ENCODE results near the gene ZNF692.
A peak's percentile ranks its signal among the peaks of the same experiment; 100 is the strongest.

The ZNF692 gene

GRCh38 chr1:248873993-248874533, 15.2 kb upstream of the ZNF692 start:
- DNase-seq: peak; percentile 88

GRCh38 chr1:248873409-248873992, 14.6 kb upstream of the ZNF692 start:
- DNase-seq: peak; percentile 93

- DNase-seq: peak; percentile 54
Measured at GRCh38 chr1:248872752-248873408, 14.0 kb upstream of the ZNF692 start.

- DNase-seq: no peak
Measured at GRCh38 chr1:248871837-248872401, 13.0 kb upstream of the ZNF692 start.

- peak; percentile 67 for DNase-seq
Measured at GRCh38 chr1:248862998-248863881, 4.4 kb upstream of the ZNF692 start.

- DNase-seq: peak; percentile 14
Measured at GRCh38 chr1:248862695-248862997, 3.8 kb upstream of the ZNF692 start.

GRCh38 chr1:248861616-248862015, 2.7 kb upstream of the ZNF692 start:
- no peak for DNase-seq

GRCh38 chr1:248860007-248860406, 1.1 kb upstream of the ZNF692 start:
- DNase-seq: peak; percentile 32

GRCh38 chr1:248858096-248858890, 592 bp downstream of the ZNF692 start:
- peak; percentile 62 for DNase-seq

GRCh38 chr1:248857749-248858095, 1.2 kb downstream of the ZNF692 start:
- DNase-seq: no peak

- DNase-seq: no peak
Measured at GRCh38 chr1:248857201-248857600, 1.7 kb downstream of the ZNF692 start.

GRCh38 chr1:248856176-248856575, 2.7 kb downstream of the ZNF692 start:
- DNase-seq: no peak

GRCh38 chr1:248855580-248855979, 3.3 kb downstream of the ZNF692 start:
- no peak for DNase-seq

- no peak for DNase-seq
Measured at GRCh38 chr1:248853663-248854375, 5.1 kb downstream of the ZNF692 start.

GRCh38 chr1:248852481-248853405, 6.1 kb downstream of the ZNF692 start:
- DNase-seq: peak; percentile 45

GRCh38 chr1:248851390-248851789, 7.5 kb downstream of the ZNF692 start:
- no peak for DNase-seq

- no peak for DNase-seq
Measured at GRCh38 chr1:248850536-248851251, 8.2 kb downstream of the ZNF692 start.

GRCh38 chr1:248850124-248850523, 8.8 kb downstream of the ZNF692 start:
- DNase-seq: no peak

- DNase-seq: no peak
Measured at GRCh38 chr1:248849637-248850036, 9.2 kb downstream of the ZNF692 start.

- DNase-seq: no peak
Measured at GRCh38 chr1:248849152-248849551, 9.7 kb downstream of the ZNF692 start.
